NCI-H2107 treated with DMSO at 0.1 percent for 48 hours (cell line): Measurements from ENCODE around the gene SLC1A7.

Source experiments
- DNase-seq: peaks from one replicate; lab custom pipeline; 2025; ENCODE audit not compliant: unreplicated experiment; lab: John Stamatoyannopoulos, UW

Gene SLC1A7

DNA sequence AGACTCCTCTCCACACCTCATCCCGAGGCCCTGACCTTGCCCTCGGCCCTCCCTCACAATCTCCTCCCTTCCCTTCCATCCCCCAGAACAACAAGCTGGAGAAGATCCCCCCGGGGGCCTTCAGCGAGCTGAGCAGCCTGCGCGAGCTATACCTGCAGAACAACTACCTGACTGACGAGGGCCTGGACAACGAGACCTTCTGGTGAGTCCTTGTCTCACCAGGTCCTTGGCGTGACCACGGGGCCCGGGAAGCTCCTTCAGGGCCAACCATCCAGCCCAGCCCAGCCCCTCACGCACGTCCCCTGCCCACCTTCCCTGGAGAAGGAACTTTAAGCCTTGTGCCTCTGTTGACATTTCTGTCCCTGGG, 64.9 kb downstream of the SLC1A7 start:
- no peak for DNase-seq

DNA sequence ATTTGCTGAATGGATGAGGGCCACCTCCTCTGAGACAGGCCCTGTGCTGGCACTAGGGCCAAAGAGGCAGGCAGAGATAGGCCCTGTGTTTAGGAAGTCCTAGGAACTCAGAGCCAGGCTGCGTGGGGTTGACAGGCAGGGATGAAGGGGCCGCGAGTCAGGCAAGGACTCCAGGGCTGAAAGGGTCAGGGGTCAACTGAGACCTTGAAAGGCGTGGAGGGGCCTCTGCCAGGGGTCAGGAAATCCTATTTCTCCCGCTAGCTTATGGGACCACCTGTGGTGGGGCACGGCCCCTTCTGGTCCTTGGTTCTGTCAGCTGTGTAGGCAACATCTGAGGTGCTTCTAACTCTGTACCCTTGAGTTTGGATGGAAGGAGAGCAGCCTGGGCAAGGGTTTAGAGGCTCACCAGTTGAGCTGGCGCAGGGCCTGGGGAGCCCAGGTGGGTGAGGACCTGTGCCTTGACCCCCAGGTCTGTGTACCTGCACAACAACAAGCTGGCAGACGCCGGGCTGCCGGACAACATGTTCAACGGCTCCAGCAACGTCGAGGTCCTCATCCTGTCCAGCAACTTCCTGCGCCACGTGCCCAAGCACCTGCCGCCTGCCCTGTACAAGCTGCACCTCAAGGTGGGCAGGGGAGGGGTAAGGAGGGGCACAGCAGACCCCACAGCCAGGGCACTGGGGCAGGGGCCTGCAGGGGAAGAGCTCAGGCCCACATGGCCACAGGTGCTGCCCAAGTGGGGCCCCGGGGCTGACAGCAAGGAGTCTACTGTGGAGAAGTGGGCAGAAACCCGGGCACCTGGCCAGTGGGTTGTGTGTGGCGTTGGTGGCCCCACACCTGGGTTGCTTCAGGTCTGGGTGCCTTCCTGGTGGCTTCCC, 65.5 kb downstream of the SLC1A7 start:
- DNase-seq: no peak

DNA sequence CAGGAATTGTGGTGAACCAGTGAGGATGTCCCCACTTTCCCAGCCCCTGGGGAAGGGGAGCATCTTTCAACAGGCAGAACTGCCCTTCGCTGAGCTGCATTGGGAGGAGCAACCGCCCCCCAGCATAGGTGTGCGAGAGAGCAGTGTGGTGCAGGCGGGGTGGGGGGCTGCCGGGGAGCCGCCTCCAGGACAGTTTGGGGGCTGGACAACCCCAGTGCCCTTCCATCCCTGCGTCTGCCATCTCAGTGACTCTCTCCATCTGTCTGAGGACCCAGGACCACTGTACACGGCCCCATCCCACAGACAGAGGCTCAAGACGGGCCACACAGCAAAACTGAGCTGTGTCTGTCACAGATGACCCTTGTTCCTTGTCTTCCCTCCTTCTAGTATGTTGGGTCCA, 66.3 kb downstream of the SLC1A7 start:
- no peak for DNase-seq

DNA sequence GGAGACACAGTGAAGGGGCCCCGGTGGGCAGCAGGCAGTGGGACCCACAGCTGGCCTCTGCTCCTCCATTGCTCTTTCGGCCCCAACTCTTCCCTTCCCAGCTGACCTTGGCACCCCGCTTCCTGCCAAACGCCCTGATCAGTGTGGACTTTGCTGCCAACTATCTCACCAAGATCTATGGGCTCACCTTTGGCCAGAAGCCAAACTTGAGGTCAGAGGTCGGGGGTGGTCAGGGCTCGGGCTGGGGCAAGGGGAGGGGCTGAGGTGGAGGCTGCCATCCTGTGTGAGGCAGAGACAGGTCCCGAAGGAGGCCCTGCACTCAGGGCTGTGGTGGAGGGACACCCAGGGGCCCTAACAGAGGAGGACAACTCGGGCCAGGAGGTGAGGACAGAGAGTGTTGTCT, 66.7 kb downstream of the SLC1A7 start:
- DNase-seq: no peak

DNA sequence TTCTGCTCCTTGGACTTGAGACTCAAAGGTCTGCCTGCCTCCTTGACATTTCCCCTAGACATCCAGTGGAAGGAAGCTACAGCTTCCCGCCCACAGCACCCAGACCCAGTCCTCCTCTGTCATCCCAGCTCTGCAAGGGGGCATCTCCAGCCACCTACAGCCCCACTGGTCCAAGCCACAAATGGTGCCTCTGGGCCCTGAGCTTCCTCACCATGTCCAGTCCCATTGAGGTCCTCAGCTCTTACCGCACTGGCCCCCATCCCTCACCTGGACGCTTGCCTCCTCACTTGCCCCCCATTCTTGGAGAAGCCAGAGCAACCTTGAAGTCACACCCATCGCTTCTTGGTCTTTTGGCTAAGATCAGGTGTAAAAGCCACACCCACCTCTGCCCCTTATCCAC, 67.2 kb downstream of the SLC1A7 start:
- DNase-seq: no peak

DNA sequence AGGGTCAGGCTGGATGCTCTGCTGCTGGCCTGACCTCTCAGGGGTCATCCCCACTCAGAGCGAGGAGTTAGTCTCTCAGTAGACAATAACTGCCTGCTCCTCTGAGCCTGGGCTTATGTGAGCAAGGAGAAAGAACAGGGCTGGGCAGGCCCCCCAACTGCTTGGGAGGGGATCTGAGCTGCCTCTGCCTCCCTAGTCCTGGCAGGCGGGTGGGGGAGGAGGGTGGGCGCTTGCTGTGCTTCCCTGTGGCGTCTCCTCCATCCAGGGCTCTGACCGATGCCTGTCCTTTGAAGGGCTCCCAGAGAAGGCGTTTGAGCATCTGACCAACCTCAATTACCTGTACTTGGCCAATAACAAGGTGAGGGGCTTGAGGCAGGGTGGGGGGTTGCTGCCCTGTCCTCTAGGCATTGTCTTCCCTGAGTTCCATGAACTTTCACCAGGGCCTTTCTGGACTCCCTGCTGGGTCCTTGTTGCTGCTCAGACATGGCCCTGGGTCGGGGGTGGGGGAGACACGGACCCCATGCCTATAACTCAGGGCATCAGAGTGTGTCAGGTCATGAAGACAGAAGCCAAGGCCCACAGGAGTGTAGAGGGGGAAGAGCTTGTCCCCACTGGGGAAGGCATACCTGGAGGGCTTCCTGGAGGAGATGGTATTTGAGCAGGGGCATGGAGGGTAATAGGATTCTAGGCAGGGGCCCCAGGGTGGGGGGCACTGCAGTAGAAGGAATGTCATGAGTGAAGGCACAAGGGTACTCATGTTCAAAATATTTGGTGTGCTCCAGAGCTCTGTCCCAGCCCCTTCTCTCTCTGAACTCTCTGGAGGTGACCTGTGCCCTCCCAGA, 67.9 kb downstream of the SLC1A7 start:
- no peak for DNase-seq

DNA sequence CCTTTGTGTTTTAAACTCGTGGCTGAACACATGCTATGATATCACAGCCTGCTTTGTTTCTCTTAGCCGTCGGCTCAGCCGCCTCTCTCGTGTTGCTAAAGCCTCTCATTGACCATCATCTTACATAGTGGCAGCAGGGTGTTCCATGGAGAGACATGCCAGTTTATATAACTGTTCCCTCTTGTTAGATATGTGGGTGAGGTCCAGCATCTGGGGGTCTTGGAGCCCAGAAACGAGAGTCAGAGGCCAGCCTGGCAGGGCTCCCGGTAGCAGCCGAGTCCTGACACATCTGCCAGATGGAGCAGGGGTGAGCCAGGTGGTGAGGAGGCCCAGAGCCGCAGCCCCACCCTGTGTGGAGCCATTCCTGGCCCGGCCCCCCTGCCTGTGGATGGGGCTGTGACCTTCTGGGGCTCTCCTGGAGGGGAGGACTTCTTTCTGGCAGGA, 68.5 kb downstream of the SLC1A7 start:
- DNase-seq: no peak

DNA sequence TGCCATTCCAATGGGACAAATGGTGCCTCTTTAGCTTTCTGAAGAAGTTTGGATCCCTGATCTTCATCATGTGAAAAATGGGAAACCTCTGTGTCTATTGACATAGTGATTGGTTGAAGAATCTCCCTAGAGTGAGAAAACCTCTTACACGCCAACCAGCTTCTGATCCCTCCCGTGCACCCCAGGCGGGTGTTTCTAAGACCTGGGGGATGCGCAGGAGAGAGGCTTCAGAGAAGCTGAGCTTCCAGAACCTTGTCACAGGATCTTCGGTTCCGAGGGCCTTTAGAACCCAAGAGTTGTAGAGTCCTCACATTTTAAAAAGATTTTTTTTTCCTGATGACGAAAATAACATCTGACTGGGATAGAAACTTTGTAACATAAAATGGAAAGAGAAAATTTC, 69.2 kb downstream of the SLC1A7 start:
- no peak for DNase-seq

DNA sequence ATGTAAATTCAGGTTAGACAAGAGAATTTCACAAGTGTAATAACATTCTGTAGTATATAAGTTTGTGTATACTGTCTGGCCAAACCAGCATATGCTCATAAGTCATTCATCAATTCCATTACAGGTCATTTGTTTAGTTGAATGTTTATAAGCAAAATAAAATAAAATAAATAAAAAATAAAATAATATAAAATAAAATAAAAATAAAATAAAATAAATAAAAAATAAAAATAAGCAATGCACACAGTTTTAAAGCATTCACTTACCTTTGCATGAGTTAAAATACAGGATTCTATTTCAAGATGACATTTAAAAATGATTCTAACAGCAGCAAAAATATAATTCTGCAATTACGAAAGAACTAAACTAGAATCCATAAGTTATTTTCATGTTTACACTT, 70.5 kb downstream of the SLC1A7 start:
- DNase-seq: no peak

DNA sequence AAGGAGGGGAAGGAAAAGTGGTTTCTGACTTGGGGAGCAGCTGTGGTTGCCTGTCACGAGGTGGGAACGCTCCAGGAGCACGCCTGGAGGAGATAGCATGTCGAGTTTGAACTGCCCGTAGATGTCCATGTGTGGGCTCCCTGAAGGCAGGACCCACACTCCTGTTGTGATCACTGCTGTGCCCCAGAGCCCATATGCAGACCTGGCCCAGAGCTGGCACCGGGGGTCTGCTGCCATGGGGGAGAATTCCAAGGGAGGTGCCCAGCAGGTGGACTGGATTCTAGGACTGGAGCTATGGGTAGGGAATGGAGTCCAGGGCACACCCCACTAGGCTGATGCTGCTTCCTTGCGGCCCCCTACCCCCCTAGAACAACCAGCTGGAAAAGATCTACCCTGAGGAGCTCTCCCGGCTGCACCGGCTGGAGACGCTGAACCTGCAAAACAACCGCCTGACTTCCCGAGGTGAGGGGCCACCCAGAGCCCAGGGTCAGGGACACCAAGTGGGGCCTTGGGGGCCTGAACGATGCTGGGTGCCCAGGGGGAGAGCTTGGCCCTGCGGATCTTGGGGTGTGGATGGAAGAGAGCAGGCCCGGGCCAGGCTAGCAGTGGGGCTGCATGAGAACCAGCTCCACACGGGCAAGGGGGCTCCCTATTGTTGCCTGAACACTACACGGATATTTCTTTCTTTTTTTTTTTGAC, 71.1 kb downstream of the SLC1A7 start:
- no peak for DNase-seq

DNA sequence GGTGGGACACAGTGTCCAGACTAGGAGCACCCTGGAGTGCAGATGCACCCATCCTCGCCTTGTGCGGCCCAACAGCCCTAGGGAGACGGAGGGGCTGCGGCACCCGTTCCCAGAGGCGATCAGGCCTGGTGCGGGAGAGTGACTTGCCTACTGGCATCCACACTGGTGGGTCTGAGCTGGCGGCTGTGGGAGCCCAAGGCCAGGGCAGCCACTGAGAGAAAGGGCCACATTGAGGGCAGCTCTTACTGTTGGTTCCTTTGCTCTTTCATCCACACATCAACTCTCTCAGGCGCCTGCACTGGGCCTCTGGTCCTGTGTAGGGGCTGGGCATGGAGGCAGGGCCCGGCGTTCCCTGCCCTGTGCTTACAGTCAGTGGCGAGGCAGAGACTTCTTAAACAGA, 71.8 kb downstream of the SLC1A7 start:
- DNase-seq: no peak

DNA sequence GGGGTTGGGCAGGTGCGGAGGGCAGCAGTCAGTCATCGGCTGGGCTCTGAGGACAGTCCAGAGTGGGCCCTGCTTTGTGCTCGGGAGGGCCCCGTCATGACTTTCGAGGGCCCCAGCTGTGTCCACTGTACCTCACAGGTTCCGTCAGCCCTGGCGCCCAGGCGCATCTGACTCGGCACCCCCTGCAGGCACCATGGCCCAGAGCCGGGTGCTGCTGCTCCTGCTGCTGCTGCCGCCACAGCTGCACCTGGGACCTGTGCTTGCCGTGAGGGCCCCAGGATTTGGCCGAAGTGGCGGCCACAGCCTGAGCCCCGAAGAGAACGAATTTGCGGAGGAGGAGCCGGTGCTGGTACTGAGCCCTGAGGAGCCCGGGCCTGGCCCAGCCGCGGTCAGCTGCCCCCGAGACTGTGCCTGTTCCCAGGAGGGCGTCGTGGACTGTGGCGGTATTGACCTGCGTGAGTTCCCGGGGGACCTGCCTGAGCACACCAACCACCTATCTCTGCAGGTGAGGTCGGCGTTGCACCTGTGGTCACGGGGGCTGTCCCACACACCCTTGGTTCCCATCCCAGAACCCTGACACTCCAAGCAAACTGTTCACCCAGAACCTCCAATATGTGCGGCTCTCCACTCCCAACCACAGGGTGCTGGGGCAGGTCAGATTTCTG, 72.6 kb downstream of the SLC1A7 start:
- DNase-seq: no peak

DNA sequence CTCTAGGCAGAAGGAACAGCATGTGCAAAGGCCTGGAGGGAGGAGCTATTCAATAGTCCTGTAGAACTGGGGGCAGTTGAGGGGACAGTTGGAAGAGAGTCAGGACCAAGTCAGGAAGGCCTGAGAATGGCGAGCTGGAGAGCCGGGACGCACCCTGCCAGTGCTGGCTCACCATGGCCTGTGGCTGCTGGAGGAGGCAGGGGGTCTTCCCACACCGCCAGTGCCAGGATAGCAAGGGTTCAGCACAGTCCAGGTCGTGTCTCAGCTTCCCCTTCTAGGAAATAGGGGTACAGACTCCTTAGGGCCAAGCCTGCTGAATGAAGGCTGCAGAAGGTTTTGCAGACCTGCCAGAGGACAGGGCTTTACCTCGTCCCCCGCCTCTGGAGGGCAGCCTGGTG, 73.2 kb downstream of the SLC1A7 start:
- DNase-seq: no peak

DNA sequence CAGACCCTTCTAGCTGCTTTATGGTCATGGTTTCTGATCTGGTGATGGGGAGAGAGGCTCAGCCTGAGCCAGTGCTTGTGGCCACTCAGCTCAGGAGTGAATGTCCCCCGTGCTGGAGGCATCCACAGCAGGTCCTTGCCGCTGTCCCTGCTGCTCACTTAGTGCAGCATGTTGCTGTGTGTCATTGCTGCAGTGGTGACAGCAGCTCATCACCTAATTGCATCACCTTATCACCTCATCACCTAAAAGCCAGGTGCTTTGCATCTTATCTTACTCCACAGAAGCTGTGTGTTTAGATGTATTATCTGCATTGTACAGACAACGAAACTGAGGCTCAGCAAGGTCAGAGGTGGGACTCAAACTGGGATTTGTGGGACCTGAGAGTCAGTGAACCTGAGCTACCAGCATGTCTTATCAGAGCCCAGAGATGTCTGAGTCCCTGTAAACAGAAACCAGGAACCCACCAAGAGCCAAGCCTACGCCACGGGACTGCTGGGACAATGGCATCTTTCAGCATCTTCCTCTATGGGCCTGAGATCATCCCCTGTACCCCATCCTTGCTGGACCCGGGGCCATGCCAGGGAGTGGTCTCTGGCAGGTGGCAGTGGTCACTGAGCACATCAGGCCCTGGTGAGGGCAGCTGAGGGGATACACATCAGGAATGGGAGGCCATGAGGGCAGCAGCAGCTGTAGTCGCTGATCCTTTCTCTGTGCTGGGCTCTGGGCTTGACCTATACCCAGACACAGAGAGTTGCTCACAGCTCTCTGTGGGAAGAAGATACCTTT, 73.9 kb downstream of the SLC1A7 start:
- no peak for DNase-seq

DNA sequence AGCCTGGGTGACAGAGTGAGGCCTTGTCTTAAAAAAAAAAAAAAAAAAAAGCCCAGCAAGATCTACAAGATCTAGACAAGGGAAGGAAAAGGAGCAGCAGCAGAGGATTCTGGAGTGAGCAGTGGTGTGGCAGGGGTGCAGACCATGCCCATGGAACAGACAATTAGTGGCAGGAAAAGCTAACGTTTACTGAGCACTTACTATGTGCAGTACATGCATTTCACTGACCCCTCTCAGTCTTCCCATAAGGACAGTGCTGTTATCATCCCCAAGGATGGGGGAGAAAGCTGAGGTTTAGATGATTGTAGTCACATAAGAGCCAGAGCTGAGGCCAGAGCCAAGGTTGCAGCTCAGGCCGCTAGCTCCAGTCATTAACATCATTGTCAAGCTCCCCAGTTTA, 74.6 kb downstream of the SLC1A7 start:
- no peak for DNase-seq

DNA sequence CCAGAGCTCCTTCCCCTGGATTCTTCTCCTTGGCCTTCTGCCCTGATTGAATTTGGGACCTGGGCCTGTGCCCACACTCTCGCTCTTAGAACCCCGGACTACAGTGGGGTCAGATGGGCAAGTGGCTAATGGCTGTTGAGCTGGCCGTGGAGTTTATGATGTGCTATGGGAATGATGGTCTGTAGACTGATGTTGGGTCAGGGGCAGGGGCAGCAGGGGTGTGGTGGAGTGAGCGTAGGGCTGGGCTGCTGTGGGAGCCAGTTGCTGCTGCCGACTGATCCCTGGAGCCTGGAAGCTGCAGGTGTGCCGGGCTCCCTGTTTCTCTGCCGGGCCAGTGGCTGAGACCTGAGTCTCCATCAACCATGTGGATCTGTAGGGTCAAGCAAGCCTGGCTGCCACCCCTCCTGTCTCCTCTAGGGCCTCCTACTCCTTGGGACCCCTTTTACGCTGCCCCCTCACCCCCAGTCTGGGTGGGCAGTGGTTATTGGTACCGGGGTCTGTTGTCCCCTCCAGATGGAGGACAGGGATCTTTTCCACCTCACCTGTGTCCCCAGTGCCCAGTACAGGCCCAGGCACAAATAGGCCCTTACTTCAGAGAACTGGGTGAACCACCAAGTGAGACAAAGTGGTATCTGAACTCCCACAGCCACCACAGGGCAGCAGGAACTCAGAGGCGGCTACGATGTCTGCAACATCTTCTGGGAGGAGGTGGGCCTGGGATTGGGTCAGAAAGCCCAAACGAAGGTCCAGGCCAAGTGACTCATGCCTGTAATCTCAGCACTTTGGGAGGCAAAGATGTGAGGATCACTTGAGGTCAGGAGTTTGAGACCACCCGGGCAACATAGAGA, 75.3 kb downstream of the SLC1A7 start:
- DNase-seq: no peak

DNA sequence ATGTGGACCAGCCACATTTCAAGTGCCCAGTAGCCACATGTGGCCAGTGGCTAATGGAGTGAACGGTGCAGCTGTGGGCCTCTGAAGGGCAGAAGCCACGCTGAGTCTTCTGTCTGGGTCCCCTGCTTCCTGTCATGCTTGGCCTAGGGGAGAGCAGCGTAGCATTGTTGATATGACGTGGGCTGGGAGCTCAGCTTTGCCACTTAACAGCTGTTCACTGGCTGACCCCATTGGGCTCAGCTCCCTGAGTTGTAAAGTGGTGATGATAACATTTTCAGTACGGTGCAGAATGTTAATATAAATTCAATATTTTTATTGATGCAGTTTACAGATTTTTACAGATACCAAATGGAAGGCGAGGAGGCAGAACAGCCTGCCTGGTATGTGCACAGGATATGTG, 76.0 kb downstream of the SLC1A7 start:
- DNase-seq: no peak

DNA sequence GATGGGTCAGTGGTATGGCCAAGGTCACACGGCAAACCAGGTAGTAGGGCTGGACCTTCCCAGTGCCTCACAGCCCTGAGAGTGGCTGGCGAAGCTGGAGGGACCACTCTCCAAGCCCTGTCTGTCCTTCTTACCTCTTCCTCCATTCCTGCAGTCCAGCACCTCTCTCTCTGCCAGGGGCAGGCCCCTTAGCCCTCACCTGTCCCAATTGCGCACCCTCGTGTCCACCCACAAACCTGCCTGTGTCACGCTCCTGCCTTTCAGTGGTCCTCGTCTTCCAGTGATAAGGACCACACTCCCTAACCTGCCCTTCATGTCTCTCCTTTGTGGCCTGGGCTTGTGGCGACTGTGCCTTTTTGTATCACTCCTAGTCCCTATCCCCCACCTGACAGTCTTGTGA, 77.0 kb downstream of the SLC1A7 start:
- no peak for DNase-seq

DNA sequence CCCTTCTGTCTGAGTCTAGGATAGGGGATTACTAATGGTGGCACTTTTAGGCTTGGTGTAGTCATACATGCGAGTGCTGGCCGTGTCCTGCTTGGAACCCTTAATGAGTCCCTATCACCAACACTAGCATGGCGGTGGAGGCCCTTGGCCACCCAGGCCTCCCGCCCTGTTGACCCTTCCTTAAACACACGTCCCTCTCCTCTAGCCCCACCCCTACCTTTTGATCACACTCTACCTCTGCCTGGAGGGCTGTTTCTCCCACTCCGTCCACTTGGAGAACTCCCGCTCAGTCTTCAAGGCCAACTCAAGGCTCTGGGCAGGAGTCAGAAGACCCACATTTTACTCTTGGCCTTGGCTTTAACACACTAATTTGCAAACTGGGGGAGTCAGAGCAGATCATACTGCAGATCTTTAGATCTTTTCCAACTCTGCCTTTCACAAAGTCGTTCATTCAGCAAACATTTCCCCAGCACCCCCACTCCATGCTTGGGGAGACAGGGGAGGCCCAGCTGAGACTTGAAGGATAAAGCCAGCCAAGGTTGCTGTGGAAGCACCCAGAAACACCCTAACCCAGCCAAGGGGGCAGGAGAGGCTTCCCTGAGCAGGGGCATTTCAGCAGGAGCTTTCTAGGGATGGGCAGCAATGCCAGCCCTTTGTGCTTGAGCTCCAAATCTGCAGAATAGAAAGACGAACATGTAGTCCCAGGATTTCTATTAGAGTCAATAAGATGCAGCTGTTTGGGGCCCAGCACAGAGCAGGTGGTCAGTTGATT, 78.5 kb downstream of the SLC1A7 start:
- DNase-seq: no peak
